HCT116 (cell line): ENCODE data around the gene PSMA3.

Experiments
- CEBPB ChIP-seq: IDR thresholded peaks from 2 replicates; pipeline ENCODE4 v1.6.1; 2012; ENCODE audit warnings: low read depth
- CTCF ChIP-seq, 3 experiments: fragments of 200-600 bp in 1 of 3; sonication (generic) in 1 of 3; IDR thresholded peaks in 2 of 3; conservative IDR thresholded peaks in 1 of 3; 2 replicates each; pipeline ENCODE4 v1.5.1; 2012 to 2017; ENCODE audit warnings: low read depth in 2 of 3, low read length in 2 of 3, antibody characterized with exemption in 1 of 3, borderline replicate concordance in 1 of 3, control low read depth in 1 of 3, mild to moderate bottlenecking in 1 of 3, mixed read lengths in 1 of 3, mixed run types in 1 of 3, moderate library complexity in 1 of 3; ENCODE audit not compliant: insufficient read depth in 1 of 3
- EZH2 ChIP-seq: fragments of 200-600 bp; sonication (generic); IDR thresholded peaks from 2 replicates; pipeline ENCODE4 v1.6.1; 2017; ENCODE audit warnings: antibody characterized with exemption, mixed run types
- EZH2phosphoT487 ChIP-seq: fragments of 200-600 bp; IDR thresholded peaks from 2 replicates; pipeline ENCODE4 v1.6.1; 2018; ENCODE audit warnings: antibody characterized with exemption, borderline replicate concordance
- POLR2A ChIP-seq: IDR thresholded peaks from 2 replicates; pipeline ENCODE4 v1.7.0; 2011; ENCODE audit warnings: borderline replicate concordance; ENCODE audit not compliant: insufficient read depth, insufficient read length; ENCODE audit errors: extremely low read depth
- POLR2AphosphoS5 ChIP-seq: IDR thresholded peaks from 2 replicates; pipeline ENCODE4 v1.6.1; 2011; ENCODE audit warnings: mild to moderate bottlenecking, low read depth, low read length, moderate library complexity
- RAD21 ChIP-seq: IDR thresholded peaks from 2 replicates; pipeline ENCODE4 v1.6.1; 2012; ENCODE audit warnings: low read depth, mild to moderate bottlenecking
- SP1 ChIP-seq: IDR thresholded peaks from 2 replicates; pipeline ENCODE4 v1.6.1; 2012; ENCODE audit warnings: low read depth
- SRF ChIP-seq: IDR thresholded peaks from 2 replicates; pipeline ENCODE4 v1.6.1; 2012; ENCODE audit warnings: low read depth
- YY1 ChIP-seq: IDR thresholded peaks from 2 replicates; pipeline ENCODE4 v1.6.1; 2011; ENCODE audit warnings: low read length, low read depth, moderate library complexity, mild to moderate bottlenecking; ENCODE audit not compliant: insufficient replicate concordance; ENCODE audit errors: extremely low read depth
- ZFX ChIP-seq: fragments of 450-650 bp; IDR thresholded peaks from 2 replicates; pipeline ENCODE4 v1.6.1; 2017

- no peak for TF ChIP-seq POLR2AphosphoS5
- no peak for TF ChIP-seq RAD21
- TF ChIP-seq YY1: no peak
- no peak for TF ChIP-seq CTCF (IDR thresholded peaks at IDR 0.05 in 2 of 3, conservative IDR thresholded peaks at IDR 0.05 in 1 of 3; ENCODE audit: borderline replicate concordance in 1 of 3, insufficient read depth in 1 of 3, low read depth in 2 of 3, low read length in 2 of 3)
- no peak for TF ChIP-seq CEBPB
- TF ChIP-seq POLR2A: no peak
- no peak for TF ChIP-seq ZFX
- no peak for TF ChIP-seq EZH2
- no peak for TF ChIP-seq SP1
- TF ChIP-seq EZH2phosphoT487: no peak
- no peak for TF ChIP-seq SRF
Observed at GRCh38 chr14:58283730-58284129, 39.1 kb downstream of the PSMA3 start.
